Activated CD8-positive, alpha-beta memory T cell treated with anti-CD3 and anti-CD28 coated beads, Interleukin-2, amount 50 U/mL, for 48 hours (primary cell): ENCODE results near the gene NEK7.
"Not testable (repeated sequence)": the region's sequence is repeated elsewhere in the genome, so short reads cannot be mapped to it uniquely, and the experiment has no call there.

Source experiments
- DNase-seq: peaks from one replicate; pipeline ENCODE4 v3.0.0-alpha.2; 2020

Gene NEK7

GRCh38 chr1:198212675-198213074 lies 55.9 kb downstream of the NEK7 start:
- no peak for DNase-seq

- DNase-seq, result no peak
Observed at GRCh38 chr1:198214924-198215323, 58.1 kb downstream of the NEK7 start.

- DNase-seq, result no peak
Observed at GRCh38 chr1:198220428-198220827, 63.6 kb downstream of the NEK7 start.

- DNase-seq, result not testable (repeated sequence)
Observed at GRCh38 chr1:198227010-198227409, 70.2 kb downstream of the NEK7 start.

GRCh38 chr1:198227454-198227853 lies 70.7 kb downstream of the NEK7 start:
- DNase-seq, result not testable (repeated sequence)

- DNase-seq, result no peak
Observed at GRCh38 chr1:198228925-198229324, 72.1 kb downstream of the NEK7 start.

GRCh38 chr1:198231779-198232178 lies 75.0 kb downstream of the NEK7 start:
- DNase-seq, result no peak

- no peak for DNase-seq
Observed at GRCh38 chr1:198232378-198232777, 75.6 kb downstream of the NEK7 start.

GRCh38 chr1:198232940-198233675 lies 76.3 kb downstream of the NEK7 start:
- DNase-seq, result no peak

- no peak for DNase-seq
Observed at GRCh38 chr1:198234520-198235251, 77.9 kb downstream of the NEK7 start.

GRCh38 chr1:198238121-198238520 lies 81.3 kb downstream of the NEK7 start:
- no peak for DNase-seq

GRCh38 chr1:198241553-198241952 lies 84.8 kb downstream of the NEK7 start:
- no peak for DNase-seq

GRCh38 chr1:198244772-198245171 lies 88.0 kb downstream of the NEK7 start:
- DNase-seq, result no peak

GRCh38 chr1:198245379-198245778 lies 88.6 kb downstream of the NEK7 start:
- no peak for DNase-seq

GRCh38 chr1:198246337-198246736 lies 89.5 kb downstream of the NEK7 start:
- no peak for DNase-seq

- DNase-seq, result no peak
Observed at GRCh38 chr1:198253259-198253658, 96.5 kb downstream of the NEK7 start.

GRCh38 chr1:198253668-198254067 lies 96.9 kb downstream of the NEK7 start:
- DNase-seq, result no peak

- no peak for DNase-seq
Observed at GRCh38 chr1:198254521-198254920, 97.7 kb downstream of the NEK7 start.

- DNase-seq, result no peak
Observed at GRCh38 chr1:198254948-198255347, 98.2 kb downstream of the NEK7 start.

GRCh38 chr1:198255784-198256183 lies 99.0 kb downstream of the NEK7 start:
- no peak for DNase-seq

GRCh38 chr1:198258491-198258890 lies 101.7 kb downstream of the NEK7 start:
- no peak for DNase-seq

- DNase-seq, result no peak
Observed at GRCh38 chr1:198259333-198260074, 102.7 kb downstream of the NEK7 start.

- DNase-seq, result no peak
Observed at GRCh38 chr1:198261886-198262285, 105.1 kb downstream of the NEK7 start.

GRCh38 chr1:198263186-198263585 lies 106.4 kb downstream of the NEK7 start:
- no peak for DNase-seq
